Non-pigmented ciliary epithelial cell (primary cell): ENCODE data around the gene UBL4A.
"Not testable (repeated sequence)": the region's sequence is repeated elsewhere in the genome, so short reads cannot be mapped to it uniquely, and the experiment has no call there.

Source experiments
- DNase-seq: peaks from one replicate; pipeline ENCODE4 v3.0.0-alpha.2; 2010; ENCODE audit warnings: low read depth

Gene UBL4A

DNA sequence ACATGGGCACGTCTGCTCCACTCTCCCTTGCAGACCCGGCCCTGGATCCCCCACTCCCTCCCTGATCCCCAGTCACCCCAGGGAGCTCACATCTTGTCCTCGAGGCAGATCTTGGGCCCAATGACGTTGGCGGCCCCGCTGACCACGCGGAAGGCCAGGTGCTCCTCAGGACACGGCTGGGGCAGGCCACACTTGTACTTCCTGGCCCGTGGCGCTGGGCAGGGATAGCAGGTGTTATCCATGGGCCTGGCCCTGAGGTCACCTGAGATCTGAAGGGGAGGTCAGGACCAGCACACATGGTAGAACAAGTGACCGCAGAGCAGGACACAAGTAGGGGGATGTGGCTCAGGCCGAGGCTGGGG is 21.9 kb upstream of the UBL4A start:
- DNase-seq = no peak

DNA sequence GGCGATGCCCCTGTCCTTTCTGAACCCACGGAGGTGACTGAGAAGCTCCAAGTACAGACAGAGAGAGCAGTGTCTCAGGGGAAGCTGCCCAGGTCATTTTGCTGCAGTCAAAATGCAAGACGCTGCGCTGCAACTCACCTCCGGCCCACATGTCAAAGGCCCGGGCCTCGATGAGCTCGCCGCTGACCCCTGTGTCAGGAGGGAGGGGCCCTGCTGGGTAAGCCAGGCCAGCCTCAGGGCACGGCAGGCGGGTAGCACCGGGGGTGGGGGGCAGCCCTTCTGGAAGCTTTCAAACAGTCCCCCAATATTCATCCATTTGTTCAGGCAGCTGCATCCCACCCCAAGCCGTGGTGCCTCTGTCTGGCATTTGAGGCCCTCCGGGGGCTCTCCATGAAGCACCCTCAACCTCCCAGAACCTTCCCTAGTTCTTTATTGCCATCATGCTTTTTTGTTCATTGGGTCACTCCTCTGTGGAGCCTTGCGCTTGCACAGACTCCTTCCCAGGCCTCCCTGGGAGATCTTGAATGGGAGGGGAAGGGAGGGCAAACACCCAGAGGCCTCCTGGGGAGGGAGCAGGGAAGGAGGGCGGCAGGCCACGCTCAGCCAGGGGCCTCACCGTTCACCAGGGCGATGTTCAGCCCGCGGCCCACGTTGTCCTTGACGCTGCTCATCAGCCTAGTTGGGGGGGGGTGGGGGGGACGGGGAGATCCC is 21.4 kb upstream of the UBL4A start:
- no peak for DNase-seq

DNA sequence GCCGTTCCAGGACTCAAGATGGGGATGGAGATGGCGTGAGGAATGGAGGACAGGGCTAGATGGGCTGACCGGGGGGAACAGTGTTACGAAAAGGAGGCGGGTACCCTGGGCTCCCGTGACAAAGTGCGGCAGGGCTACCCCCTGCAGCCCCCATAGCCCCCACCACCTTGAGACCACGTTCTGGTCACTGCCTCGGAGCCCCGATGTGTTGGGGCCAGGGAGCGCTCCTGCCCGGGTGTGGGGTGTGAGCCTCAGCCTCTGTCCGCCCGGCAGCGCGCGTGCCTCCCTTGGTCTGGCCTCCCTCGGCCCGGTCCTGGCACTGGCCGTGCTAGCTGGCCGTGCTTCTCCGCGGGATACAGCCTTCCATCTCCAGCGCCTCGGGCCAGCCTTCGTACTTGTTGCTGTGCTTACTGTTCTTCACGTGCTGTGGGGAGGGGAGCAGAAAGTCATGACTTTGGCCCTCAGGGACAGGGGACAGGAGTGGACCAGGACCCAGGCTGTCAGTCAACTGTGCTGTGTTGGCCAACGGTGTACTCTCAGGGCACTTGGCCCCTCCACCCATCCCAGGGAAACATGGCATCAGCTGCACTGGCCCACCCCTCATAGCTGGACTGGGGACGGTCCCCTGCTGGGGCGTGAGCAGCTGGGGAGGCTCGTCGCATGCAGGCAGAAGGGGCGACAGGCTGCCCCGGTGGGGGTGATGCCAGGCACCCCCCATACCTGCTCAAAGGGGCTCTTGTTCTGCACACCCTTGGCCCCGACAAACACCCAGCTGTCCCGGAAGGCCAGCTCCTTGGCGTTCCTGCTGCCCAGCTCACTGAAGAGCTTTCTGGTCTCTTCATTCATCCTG is 20.3 kb upstream of the UBL4A start:
- no peak for DNase-seq

DNA sequence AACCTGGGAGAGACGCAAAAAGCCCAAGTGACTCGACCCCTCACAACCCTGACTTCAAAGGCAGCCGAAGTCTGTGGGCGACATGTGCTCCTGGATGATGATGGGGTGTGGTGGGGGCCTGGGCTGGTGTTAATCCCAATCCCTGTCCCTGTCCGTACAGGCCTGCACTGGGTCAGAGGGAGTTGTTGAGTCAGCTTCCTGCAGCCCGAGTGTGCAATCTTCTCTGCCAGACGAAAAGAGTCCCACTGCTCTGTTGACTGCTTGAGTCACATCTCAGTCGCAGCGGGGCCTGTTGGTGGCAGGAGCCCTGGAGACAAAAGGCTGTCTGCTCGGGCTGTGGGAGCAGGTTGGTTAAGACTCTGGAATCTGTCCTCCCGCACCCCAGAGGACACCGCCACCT is 19.3 kb upstream of the UBL4A start:
- no peak for DNase-seq

DNA sequence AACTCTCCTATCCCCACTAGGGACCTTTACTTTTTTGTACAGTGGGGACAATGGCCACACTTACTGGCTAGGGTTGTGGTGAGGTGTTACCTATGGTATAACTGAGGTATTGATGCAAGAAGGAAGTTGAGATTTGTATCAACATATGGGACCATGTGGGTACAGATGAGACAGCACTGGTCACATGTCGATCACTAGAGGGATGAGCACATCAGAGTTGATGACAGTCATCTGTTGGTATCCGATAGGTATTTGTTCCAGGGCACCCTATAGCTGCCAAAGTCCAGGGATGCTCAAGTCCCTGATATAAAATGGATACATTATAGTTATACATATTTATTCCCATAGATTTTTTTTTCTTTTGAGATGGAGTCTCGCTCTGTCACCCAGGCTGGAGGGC is 16.6 kb upstream of the UBL4A start:
- no peak for DNase-seq

DNA sequence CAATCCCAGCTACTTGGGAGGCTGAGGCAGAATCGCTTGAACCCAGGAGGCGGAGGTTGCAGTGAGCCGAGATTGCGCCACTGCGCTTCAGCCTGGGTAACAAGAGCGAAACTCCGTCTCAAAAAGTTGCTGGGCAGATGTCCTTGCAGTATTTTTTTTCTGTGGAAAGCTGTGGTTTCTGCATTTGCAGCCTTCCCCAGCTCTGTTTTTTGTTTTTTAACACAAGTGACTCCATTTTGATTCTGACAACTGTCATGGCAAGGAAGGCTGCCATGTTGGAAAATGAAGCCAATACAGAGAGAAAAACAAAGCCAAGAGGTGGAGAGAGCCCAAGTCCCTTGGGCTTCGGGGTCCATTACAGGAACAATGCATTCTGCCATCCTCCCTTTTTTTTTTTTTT is 15.7 kb upstream of the UBL4A start:
- DNase-seq = no peak

DNA sequence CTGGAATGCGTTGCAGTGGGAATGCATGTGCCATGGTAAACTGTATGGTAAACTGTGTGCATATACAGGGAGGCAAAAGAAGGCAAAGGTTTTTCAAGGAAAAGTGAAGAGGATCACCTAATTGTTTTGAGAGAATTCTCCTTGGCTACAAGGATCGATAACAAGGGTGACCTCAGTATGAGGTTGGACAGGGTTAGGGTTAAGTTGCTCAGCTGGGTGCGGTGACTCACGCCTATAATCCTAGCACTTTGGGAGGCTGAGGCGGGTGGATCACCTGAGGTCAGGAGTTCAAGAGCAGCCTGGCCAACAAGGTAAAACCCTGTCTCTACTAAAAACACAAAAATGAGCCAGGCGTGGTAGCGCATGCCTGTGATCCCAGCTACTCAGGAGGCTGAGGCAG is 15.0 kb upstream of the UBL4A start:
- not testable (repeated sequence) for DNase-seq

DNA sequence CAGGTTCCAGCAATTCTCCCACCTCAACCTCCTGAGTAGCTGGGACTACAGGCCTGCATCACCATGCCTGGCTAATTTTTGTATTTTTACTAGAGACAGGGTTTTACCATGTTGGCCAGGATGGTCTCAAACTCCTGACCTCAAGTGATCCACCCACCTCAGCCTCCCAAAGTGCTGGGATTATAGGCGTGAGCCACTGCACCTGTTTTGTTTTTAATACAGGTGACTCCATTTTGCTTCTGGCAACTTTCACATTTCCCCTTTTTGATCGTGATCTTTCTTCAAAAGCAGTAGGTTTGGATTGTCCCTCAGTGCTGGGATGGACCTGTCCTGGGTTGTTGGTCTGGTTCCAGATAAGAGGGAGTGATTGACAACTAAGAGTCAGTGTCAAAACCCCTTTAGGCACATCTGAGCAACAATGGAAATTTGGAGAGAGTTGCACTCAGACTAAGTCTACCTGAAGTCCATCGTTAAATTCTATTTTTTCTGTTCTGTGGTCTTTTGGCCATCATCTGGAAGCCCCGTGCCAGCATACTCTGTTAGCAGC is 10.2 kb upstream of the UBL4A start:
- not testable (repeated sequence) for DNase-seq

DNA sequence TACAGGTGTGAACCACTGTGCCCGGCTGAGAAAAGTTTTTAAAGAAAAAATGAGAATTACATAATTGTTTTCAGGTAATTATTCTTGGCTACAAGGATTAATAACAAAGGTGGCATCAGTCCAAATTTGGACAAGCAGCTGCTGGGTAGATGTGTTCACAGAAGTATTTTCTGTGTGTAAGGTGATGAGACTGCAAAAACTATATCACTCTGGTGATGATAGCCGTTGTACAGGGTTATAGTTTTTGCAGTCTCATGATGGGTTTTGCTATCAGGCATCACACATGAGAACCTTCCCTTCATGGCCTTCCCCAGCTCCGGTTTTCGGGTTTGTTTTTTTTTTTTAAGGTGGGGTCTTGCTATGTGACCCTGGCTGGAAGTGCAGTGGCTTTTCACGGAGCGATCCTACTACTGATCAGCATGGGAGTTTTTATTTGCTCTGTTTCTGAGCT is 9.1 kb upstream of the UBL4A start:
- no peak for DNase-seq

DNA sequence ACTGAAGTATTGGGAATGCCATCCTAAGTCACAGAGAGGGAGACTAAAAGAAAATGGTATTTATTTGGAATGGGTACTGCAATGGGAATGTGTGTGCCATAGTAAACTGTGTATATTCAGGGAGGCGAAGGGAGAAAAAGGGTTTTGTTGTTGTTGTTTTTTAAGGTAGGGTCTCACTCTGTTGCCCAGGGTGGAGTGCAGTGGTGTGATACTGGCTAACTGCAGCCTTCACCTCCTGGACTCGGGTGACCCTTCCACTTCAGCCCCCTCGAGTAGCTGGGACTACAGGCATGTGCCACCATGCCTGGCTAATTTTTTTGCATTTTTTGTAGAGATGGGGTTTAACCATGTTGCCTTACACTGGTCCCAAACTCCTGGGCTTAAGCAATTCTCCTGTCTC is 8.3 kb upstream of the UBL4A start:
- DNase-seq = no peak

DNA sequence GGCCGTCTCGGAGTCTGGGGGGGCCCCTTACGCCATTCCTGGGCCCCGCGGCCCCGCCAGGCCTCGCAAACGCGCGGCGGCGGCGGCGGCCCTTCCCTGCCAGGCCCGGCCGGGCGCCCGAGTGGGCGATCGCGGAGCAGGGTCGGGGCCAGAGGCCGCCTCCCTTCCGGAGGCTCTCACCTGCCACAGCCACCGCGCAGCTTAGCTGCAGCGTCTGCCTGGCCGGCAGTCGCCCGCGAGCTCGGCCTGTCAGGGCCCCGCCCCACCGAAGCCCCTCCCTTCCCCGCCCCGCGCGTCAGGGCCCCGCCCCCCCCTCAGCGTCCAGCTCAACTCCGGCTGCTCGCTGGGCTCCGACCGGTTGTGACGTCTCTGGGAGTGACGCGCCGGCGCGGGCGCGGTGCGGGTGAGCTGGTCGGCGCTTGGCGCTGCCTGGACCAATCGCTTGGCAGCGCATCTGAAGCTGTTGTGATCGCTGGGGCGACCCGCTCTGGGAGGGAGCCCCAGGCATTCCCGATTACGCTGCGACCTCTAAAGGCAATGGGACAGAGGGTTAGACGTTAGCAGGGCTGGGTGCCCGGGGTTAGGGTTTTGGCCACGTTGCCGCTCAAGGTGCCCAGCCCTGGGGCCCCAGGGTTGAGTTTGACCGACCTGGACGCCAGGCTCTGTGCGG is 4.1 kb upstream of the UBL4A start, which contains the start of gene SLC10A3:
Gene SLC10A3 (minus strand): TSS at position 216 of the 670 bp plus-strand sequence. CDS start 1,689 bp downstream, outside the sequence.
- DNase-seq = peak; percentile 55

DNA sequence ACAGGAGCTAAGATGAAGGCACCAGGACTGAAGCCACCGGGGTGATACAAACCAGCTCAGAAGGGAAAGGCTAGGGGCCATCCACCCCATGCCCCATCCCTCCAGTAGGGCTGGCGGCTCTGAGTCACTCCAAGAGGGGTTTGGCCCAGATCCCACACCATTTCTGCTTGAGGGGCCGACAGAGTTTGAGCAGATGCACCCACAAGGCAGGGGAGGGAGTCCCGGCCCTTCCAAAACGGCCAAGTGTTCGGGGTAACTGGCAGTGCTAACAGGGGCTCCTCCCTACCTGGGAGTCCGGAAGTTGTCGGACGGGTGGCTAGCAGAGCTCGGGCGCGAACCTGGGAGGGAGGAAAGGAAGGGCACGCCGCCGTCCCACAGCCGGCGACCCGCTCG is 3.6 kb upstream of the UBL4A start:
- no peak for DNase-seq

DNA sequence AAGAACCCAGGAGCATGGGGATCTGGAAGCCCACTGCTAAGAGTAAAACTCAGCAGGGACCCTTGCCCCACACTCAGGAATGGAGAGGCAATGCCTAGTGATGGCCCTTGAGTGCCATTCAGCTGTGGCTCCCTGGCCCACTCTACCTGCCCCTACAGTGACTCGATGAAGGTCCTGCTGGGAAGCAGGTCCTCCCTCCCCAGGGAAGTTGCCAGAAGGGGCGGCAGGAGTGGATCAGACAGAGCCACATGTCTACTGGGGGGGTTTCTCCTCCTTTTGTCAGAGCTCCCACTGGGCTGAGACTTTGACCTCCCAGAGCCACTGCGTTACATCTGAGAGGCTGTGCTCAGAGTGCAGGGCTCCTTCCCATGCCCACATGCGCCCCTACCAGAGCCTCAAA is 2.8 kb upstream of the UBL4A start:
- no peak for DNase-seq

DNA sequence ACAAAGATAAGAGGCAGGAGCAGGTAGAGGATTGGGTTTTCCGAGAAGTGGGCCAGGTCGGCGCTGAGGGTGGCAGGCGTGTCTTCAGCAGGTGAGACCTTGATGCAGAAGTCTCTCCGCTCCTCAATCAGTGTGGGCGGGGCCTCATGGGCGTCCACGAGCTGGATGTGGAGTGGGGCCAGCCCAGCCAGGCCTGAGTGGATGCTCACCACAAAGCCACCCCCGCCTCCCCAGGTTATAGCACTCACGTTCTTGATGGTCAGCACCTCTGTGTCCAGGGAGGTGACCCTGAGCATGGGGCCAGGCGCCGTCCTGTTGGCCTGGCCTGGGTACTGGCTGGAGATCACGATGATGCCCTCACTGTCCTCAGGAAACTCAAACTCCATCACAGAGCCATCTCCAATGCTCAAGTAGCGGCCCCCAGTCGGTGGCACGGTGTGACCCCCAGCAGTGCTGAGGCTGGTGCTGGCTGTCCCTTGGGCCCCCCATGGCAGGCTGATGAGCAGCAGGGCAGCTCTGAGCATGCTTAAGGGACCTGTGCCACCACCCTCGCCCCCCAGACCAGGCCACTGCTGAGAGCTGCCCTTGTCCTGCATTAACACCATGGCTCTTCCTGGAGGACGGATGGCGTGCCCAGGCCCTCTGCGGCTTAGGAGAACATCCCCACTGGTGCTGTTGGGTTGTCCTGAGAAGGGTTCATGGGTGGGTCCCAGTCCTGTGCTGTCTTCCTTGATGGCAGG is 2.1 kb upstream of the UBL4A start:
- DNase-seq = no peak

DNA sequence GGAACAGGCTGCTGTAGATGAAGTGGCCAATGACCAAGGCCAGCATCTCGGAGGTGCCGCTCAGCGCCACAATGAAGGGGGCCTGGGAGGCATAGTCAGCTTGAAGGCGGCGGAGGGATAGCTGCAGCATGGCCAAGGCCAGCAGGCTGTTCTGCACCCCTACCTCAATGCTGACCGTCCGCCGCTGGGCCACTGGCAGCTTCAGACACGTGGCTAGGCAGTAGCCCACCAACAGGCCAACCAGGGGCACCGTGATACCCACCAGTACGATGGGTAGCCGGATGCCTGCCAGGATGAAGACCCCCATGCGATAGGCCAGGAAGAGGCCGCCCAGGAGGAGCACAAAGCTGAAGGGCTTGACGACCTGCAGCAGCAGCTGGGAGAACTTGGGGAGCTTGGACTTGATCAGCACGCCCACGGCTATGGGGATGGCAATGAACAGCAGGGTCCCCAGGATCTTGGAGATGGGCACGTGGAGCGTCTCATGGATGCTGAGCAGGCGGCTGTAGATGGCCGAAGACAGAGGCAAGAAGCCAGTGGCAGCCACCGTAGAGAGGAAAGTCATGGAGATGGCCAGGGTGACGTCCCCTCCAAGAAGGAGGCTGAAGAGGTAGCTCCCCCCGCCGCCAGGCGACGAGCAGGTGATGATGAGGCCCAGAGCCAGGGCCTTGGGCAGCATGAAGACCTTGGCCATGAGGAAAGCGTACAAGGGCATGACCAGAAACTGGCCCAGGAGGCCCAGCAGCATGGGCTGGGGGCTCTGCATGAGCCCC is 1.3 kb upstream of the UBL4A start:
- no peak for DNase-seq

DNA sequence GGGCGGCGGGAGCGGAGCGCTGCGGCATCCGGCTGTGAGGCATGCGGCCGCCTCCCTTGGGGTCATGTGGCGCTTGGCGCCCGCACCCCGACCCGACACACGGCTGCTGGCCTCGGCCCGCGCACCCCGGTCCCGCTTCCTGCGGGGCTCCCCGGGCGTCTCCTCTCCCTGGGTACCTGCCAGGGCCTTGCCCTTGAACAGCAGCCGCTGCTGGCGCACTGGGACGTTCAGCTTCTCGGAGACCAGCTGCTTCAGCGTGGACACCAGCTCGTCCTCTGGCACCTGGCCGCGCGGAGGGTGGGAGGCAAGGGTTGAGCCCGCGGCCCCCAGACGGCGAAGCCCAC is 391 bp downstream of the UBL4A start:
- no peak for DNase-seq

DNA sequence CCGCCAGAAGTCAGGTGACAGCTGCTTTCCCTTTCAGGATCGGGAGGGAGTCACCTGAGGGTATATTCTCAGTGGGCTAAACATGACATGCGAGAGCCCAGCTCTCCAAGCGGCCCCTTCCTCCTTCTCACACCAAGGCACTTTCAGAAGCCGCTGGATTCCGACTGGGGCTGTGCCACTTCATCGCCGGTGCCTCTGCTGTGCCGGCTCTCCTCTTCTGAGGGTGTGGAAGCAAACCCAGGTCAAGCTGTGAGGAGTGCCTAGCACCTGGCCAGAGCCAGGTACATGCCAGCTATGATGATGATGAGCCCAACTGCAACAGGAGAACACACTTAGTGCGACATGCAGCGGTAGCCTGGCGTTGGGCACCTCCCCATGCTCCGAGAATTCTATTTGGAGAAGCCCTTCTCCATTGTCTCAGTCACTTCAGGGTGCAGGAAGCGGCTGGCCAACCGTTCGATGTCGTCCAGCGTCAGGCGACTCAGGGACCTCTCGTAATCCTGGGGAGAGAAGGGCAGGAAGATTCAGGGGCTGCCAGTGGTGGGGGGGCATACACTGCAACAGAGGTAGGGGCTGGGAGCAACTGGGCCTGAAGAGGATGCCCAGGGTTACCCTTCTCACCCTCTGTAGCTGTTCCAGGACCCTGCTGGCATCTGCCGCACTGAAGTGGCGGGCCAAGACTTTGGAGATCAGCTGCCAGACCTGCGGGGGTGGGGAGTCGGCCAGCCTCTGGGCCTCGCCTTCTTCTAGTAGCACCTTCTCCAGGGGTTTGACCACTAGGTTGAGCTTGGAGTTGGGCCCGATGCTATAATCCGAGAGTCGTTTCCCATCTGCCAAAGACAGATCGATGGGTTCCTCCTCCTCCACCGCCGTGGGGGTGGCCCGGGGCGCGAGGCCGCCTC is 1.0 kb downstream of the UBL4A start:
- no peak for DNase-seq

DNA sequence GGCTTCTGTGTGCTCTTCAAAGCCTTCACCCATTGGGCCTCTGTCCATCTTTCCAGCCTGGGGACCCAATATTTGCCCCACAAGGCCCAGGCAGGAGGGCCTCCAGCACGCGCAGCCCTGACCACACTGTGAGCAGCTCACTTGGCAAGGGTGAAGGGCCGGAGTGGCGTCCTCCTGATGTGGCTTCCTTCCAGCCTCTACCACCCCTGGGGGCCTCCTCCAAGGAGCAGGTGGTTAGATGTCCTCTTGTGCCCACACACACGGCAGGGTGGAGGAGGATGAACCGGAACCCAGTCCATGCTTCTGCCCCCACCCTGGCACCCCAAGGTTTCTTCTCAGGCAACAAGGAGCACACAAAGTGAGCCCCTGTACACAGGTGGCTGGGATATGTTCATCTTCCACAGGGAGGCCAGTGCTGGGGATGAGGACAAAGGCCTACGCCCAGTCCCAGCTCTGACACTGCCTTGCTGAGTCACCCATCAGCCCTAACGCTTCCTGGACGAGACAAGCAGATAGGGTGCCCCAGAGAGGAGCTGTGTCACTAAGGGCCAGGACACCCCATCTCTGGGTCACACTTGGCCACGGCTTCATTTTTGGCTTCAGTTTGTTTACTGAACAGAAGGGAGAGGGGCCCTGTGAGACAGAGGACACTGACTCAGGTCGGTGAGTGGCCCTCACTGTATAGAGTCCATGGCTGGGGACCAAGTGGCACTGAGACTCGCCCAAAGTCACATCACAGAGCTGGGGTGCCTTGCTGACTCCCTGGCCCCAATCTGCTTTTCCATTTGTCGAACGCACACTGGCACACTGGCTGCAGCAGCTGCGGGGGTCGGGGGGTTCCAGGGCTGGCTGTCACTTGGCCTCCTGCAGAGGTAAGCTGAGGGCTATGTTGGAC is 1.9 kb downstream of the UBL4A start:
- no peak for DNase-seq

DNA sequence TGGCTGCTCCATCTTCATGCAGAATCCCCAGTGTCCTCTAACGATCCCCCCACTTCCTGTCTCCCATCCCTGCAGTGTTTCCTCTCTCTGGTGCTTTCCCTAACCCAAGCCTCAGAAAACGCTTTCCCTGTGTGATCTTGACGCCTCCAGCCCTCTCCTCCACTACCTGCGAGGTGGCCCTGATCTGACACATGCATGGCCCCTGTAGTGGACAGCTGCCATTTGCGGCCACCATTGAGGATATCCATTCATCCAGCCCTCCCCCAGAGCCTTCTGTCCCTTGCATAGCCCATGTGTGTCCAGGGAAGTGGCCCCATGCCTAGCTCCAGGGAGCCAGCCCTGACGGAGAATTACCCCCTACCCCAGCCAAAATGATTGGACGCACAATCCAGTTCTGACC is 3.1 kb downstream of the UBL4A start:
- DNase-seq = no peak
